ENCODE data around the gene PRPF40A.

Gene PRPF40A

DNA sequence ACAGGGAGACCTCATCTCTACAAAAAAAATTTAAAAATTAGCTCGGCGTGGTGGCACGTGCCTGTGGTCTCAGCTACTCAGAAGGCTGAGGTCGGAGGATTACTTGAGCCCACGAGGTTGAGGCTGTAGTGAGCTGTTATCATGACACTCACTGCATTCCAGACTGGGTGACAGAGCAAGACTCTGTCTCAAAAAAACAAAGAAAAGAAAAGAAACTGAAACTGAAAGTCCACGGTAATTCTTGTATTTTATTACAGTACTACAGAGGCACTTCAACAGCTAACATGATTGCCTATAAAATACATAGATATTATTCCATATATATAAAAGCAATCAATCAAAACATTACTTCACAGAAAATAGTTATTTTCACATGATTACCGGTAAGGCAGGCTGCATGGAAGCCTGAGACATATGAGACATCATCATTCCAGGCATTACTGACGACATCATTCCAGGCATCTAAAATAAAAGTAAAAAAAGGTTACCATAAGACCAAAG, 23.1 kb downstream of the PRPF40A start:
- Histone ChIP-seq H2AFZ (ENCODE audit: low read depth, low read length) (no peak overlapping the region), H3K4me3 (ENCODE audit: low read length) (peak overlapping the region; percentile 72), H3K9ac (ENCODE audit: low read length) (peak overlapping the region; percentile 59), H3K4me2 (ENCODE audit: low read length) (peak overlapping the region; percentile 95), H3K9me3 (ENCODE audit: insufficient read depth, low read length) (no peaks in the 10 kb centered on the region), H4K20me1 (ENCODE audit: insufficient read depth, low read length) (peaks cover 18% of the 10 kb centered on the region), H3K27me3 (ENCODE audit: low read depth, low read length) (no peaks in the 10 kb centered on the region), H3K4me1 (ENCODE audit: low read length) (peaks cover 37% of the 10 kb centered on the region), H3K27ac (ENCODE audit: low read length) (peak overlapping the region; percentile 95), H3K79me2 (ENCODE audit: low read length) (peaks cover 86% of the 10 kb centered on the region), H3K36me3 (replicated peaks; ENCODE audit: low read depth, low read length) (peaks cover 10% of the 10 kb centered on the region)
- TF ChIP-seq EZH2phosphoT487 (IDR thresholded peaks at IDR 0.05; ENCODE audit: low read depth) = no peak
- TF ChIP-seq, protein P1, sequence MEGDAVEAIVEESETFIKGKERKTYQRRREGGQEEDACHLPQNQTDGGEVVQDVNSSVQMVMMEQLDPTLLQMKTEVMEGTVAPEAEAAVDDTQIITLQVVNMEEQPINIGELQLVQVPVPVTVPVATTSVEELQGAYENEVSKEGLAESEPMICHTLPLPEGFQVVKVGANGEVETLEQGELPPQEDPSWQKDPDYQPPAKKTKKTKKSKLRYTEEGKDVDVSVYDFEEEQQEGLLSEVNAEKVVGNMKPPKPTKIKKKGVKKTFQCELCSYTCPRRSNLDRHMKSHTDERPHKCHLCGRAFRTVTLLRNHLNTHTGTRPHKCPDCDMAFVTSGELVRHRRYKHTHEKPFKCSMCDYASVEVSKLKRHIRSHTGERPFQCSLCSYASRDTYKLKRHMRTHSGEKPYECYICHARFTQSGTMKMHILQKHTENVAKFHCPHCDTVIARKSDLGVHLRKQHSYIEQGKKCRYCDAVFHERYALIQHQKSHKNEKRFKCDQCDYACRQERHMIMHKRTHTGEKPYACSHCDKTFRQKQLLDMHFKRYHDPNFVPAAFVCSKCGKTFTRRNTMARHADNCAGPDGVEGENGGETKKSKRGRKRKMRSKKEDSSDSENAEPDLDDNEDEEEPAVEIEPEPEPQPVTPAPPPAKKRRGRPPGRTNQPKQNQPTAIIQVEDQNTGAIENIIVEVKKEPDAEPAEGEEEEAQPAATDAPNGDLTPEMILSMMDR (IDR thresholded peaks at IDR 0.05; ENCODE audit: low read depth, low read length) = no peak

DNA sequence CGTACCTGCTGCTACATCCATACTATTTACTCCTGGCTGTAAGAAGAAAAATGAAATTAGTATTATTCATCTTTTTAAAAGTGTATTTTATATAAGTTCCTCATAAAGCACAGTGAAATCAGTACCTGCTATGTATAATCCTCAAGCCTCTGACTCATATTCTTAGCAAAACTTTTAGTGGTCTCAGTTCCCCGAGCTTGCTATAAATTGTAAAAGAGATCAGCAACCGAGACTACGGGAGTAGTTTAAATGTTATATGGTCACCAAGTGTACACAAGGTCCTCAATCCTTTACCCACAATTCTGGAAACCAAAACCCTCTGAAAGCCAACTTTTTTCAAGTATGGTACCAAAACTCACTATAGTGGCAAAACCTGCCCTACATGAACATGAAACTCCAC, 24.2 kb downstream of the PRPF40A start:
- H3K9ac ChIP-seq (ENCODE audit: low read length) = peak overlapping the region; percentile 59
- H3K9me3 ChIP-seq (ENCODE audit: insufficient read depth, low read length) = no peaks in the 10 kb centered on the region
- H3K79me2 ChIP-seq (ENCODE audit: low read length) = peaks cover 85% of the 10 kb centered on the region

DNA sequence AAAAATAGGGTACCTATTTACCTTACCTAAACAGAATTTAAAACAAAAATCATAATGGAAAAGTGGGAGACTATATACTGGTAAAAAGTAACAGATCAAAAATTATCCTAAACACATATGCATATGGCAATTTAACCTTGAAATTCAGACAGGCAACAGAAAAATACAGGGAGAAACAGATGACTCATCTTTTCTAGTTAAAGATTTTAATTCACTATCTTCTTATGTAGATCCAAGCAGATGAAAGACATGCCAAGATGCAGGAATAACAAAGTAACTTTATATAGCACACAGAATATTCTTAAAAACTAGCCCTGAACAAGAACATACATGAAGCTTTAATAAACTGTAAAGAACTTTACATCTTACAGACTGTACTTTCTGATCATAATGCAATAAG, 30.9 kb downstream of the PRPF40A start:
- Histone ChIP-seq H3K36me3 (replicated peaks; ENCODE audit: low read depth, low read length) (peaks cover 35% of the 10 kb centered on the region), H3K9me3 (ENCODE audit: insufficient read depth, low read length) (no peaks in the 10 kb centered on the region), H3K27me3 (ENCODE audit: low read depth, low read length) (no peaks in the 10 kb centered on the region), H3K9ac (ENCODE audit: low read length) (no peak overlapping the region), H3K4me1 (ENCODE audit: low read length) (peaks cover 6% of the 10 kb centered on the region), H3K4me2 (ENCODE audit: low read length) (no peak overlapping the region), H3K79me2 (ENCODE audit: low read length) (peaks cover 80% of the 10 kb centered on the region), H2AFZ (ENCODE audit: low read depth, low read length) (no peak overlapping the region), H3K27ac (ENCODE audit: low read length) (no peak overlapping the region), H4K20me1 (ENCODE audit: insufficient read depth, low read length) (0 out of 2 replicates have a peak, but pooled peaks cover 7% of the 10 kb centered on the region), H3K4me3 (ENCODE audit: low read length) (no peak overlapping the region)
- TF ChIP-seq, protein P1 (IDR thresholded peaks at IDR 0.05; ENCODE audit: low read depth, low read length) = no peak
- no peak for TF ChIP-seq EZH2phosphoT487 (IDR thresholded peaks at IDR 0.05; ENCODE audit: low read depth)

More for the DNA sequence above, 24.2 kb downstream of the PRPF40A start:
- no peak for TF ChIP-seq EZH2phosphoT487 (IDR thresholded peaks at IDR 0.05; ENCODE audit: low read depth)
- TF ChIP-seq, protein P1 (IDR thresholded peaks at IDR 0.05; ENCODE audit: low read depth, low read length) = no peak
- Histone ChIP-seq H3K4me3 (ENCODE audit: low read length) (peak overlapping the region; percentile 72), H3K4me2 (ENCODE audit: low read length) (peak overlapping the region; percentile 95), H4K20me1 (ENCODE audit: insufficient read depth, low read length) (peaks cover 14% of the 10 kb centered on the region; the same call in 1 of the 2 replicates), H3K36me3 (replicated peaks; ENCODE audit: low read depth, low read length) (peaks cover 17% of the 10 kb centered on the region), H3K27me3 (ENCODE audit: low read depth, low read length) (no peaks in the 10 kb centered on the region), H3K4me1 (ENCODE audit: low read length) (peaks cover 37% of the 10 kb centered on the region), H3K27ac (ENCODE audit: low read length) (peak overlapping the region; percentile 95), H2AFZ (ENCODE audit: low read depth, low read length) (no peak overlapping the region)

DNA sequence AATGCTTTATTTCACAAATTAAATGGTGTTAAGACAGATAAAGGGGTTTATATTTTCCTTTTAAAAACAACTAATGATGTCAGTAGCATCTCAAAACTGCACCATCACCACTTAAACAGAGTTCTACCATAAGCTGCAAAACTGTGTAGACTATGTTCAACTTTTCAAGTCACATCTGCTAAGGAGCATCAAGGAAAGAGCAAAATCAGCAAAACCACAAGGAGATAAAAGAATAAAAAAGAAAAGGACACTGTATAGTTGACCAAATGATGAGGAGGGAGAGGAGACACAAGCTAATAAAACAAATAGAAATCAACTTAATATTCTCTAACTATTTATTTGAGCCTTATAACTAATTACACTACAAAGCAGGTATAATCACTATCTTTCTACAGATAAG, 33.9 kb downstream of the PRPF40A start:
- H2AFZ ChIP-seq (ENCODE audit: low read depth, low read length) = no peak overlapping the region
- no peaks in the 10 kb centered on the region for H3K27me3 ChIP-seq (ENCODE audit: low read depth, low read length)
- H3K4me1 ChIP-seq (ENCODE audit: low read length) = peaks cover 7% of the 10 kb centered on the region
- no peak overlapping the region for H3K9ac ChIP-seq (ENCODE audit: low read length)
- 0 out of 2 replicates have a peak, but pooled peaks cover 7% of the 10 kb centered on the region for H4K20me1 ChIP-seq (ENCODE audit: insufficient read depth, low read length)
- no peak overlapping the region for H3K4me3 ChIP-seq (ENCODE audit: low read length)
- no peak overlapping the region for H3K27ac ChIP-seq (ENCODE audit: low read length)
- TF ChIP-seq EZH2phosphoT487 (IDR thresholded peaks at IDR 0.05; ENCODE audit: low read depth) = no peak
- TF ChIP-seq, protein P1 (IDR thresholded peaks at IDR 0.05; ENCODE audit: low read depth, low read length) = no peak
- no peaks in the 10 kb centered on the region for H3K9me3 ChIP-seq (ENCODE audit: insufficient read depth, low read length)
- H3K79me2 ChIP-seq (ENCODE audit: low read length) = peaks cover 63% of the 10 kb centered on the region
- no peak overlapping the region for H3K4me2 ChIP-seq (ENCODE audit: low read length)
- peaks cover 48% of the 10 kb centered on the region for H3K36me3 ChIP-seq (replicated peaks; ENCODE audit: low read depth, low read length)

All from OCI-LY3 (cell line).